GM12874 (cell line): Measurements from ENCODE around the gene SCCPDH.

ENCODE experiments used
- CTCF ChIP-seq: IDR thresholded peaks from 2 replicates; pipeline ENCODE4 v1.5.1; 2011; ENCODE audit warnings: low read depth, mild to moderate bottlenecking, control low read depth, low read length, moderate library complexity; ENCODE audit not compliant: insufficient read depth

Gene SCCPDH

GRCh38 chr1:246791303-246791918 lies 67.2 kb downstream of the SCCPDH start:
- no peak for TF ChIP-seq CTCF

- no peak for TF ChIP-seq CTCF
Observed at GRCh38 chr1:246792603-246793002, 68.4 kb downstream of the SCCPDH start.

- TF ChIP-seq CTCF = no peak
Observed at GRCh38 chr1:246793356-246793896, 69.2 kb downstream of the SCCPDH start.

- no peak for TF ChIP-seq CTCF
Observed at GRCh38 chr1:246794048-246794827, 70.0 kb downstream of the SCCPDH start.

- TF ChIP-seq CTCF = no peak
Observed at GRCh38 chr1:246794828-246795671, 70.8 kb downstream of the SCCPDH start.

- no peak for TF ChIP-seq CTCF
Observed at GRCh38 chr1:246795906-246796694, 71.9 kb downstream of the SCCPDH start.
